GM15510 (cell line): ENCODE measurements around the gene CCNF.

Source experiments
- POLR2A ChIP-seq: IDR thresholded peaks from 3 replicates; pipeline ENCODE4 v1.6.1; 2011; ENCODE audit warnings: borderline replicate concordance; ENCODE audit not compliant: insufficient read length; ENCODE audit errors: extremely low read depth

CCNF gene

DNA sequence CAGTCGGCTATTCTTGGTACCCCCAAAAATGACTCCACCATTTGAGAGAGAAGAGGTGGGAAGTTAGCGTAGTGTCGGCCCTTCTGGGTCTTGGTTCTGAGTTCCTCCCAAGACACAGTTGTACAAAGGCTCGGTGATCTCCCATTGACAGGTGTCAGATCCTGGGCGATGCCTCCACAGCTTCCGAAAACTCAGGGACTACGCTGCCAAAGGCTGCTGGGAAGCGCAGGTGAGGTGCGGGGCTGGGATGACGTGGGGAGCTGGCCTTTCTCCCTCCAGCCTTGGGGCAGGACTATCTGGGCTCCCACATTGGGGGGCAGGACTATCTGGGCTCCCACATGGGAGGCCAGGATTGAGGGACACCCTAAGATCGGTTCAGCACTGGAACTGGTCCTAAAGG lies 10.4 kb downstream of the CCNF start:
- TF ChIP-seq POLR2A = peak; percentile 10

GRCh38 chr16:2443555-2443954 lies 14.3 kb downstream of the CCNF start:
- no peak for TF ChIP-seq POLR2A

- TF ChIP-seq POLR2A = no peak
These were observed 18.8 kb downstream of the CCNF start for GRCh38 chr16:2447920-2448583.

DNA sequence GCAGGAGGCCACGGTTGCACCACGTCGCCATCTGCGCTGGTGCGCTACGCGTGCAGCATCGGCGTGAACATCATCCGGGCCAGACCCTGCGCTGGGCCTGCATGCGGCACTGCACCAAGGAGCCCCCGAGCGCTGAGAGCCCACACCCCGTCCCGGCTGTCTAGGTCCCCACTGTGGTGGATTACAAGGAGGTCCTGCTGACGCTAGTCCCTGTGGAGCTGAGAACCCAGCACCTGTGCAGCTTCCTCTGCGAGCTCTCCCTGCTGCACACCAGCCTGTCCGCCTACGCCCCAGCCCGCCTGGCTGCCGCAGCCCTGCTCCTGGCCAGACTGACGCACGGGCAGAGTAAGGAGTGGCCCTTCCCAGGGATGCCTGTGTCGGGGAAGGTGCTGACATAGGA lies 19.9 kb downstream of the CCNF start:
- no peak for TF ChIP-seq POLR2A

DNA sequence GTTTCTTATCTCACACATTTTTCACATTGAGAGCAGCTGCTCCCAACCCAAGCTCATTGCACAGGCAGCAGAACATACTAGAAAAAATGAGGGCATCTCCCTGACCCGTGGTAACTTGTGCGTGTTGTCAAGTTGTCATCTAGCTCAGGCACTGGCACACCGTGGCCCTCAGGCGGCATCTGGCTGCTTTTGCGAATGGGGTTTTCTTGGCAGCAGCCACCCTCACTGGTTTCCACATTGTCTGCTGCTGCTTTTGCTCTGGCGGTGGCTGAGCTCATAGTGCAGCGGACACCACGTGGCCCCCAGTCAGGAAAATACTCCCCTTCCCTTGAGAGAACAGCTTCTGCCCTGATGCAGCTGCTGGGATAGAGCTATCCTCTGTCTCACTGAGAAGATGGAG lies 21.3 kb downstream of the CCNF start:
- TF ChIP-seq POLR2A = no peak

- no peak for TF ChIP-seq POLR2A
These were observed 21.7 kb downstream of the CCNF start for GRCh38 chr16:2450975-2451381.

DNA sequence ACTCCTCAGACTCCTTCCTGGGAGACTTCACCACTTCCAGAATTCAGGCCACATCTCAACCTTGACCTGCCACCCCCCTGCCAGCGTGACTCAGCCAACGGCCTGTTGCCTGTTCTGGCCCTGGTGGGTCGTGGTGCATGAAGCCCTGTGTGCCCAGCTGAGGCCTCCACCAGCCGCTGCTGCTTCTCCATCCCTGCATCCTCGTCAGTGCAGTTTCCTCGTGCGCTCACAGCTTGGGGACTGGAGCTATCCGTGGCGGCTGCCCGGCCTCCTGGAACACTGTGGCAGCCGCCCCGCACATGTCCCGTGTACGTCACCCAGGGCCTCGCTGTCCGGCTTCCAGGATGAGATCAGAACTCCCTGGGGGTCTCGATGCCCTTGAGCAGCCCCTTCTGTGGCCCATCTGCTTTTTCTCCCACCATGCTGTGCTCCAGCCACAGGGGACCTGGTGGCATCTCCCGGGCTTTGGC lies 22.6 kb downstream of the CCNF start:
- no peak for TF ChIP-seq POLR2A

DNA sequence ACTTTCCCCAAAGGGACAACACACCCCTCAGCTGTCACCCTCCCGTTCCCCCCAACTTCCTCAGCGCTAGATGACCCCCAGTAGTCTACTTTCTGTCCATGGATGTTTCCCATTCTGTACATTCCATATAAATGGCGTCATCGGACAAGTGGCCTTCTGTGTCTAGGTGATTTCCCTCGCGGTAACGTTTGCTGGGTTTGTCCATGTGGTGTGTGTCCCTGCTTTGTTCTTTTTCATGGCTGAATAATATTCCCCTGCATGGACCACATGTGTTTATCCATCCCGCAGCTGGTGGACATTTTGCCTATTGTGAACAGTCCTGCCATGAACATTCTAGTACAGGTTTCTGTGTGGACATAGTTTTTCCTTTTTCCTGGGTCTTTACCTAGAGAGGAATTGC lies 23.4 kb downstream of the CCNF start:
- TF ChIP-seq POLR2A = no peak

GRCh38 chr16:2455081-2455845 lies 26.0 kb downstream of the CCNF start:
- TF ChIP-seq POLR2A = no peak

- TF ChIP-seq POLR2A = no peak
These were observed 27.4 kb downstream of the CCNF start for GRCh38 chr16:2456551-2457153.

GRCh38 chr16:2457267-2457666 lies 28.0 kb downstream of the CCNF start:
- TF ChIP-seq POLR2A = no peak

- no peak for TF ChIP-seq POLR2A
These were observed 28.7 kb downstream of the CCNF start for GRCh38 chr16:2457946-2458345.

DNA sequence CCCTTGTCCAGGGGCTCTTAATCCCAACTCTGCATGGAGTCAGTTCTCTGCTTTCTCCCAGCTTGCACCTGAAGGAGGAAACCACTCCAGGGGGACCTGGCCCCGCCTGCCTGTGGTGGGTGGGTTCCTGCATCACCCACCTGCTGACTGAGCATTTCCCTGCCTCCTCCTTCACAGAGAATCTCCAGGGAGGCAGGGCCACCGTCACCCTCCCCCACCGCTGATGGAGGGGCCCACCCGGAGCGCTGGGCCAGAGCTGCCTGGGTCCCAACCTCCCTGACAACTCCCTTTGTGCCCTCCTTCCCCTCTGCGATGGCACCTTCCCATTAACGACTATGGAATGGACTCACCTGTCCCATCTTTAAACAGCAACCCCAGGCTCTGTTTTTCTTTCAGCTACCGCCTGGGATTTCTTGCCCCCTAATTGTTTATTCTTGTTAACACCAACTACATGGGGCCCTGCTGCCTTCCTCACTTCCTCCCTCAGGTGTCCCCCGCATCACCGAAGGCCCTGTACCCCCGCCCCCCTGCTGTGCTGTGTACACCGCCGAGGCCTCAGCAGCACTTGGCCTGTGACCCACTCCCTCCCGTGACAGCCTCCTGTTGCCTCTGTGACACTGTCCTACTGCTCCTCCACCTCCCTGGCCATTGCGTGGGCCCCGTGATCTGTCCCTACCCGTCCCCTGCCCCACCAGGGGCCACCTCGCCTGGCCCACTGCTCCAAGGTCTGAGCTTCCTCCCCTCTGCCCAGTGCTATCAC lies 29.8 kb downstream of the CCNF start:
- no peak for TF ChIP-seq POLR2A

DNA sequence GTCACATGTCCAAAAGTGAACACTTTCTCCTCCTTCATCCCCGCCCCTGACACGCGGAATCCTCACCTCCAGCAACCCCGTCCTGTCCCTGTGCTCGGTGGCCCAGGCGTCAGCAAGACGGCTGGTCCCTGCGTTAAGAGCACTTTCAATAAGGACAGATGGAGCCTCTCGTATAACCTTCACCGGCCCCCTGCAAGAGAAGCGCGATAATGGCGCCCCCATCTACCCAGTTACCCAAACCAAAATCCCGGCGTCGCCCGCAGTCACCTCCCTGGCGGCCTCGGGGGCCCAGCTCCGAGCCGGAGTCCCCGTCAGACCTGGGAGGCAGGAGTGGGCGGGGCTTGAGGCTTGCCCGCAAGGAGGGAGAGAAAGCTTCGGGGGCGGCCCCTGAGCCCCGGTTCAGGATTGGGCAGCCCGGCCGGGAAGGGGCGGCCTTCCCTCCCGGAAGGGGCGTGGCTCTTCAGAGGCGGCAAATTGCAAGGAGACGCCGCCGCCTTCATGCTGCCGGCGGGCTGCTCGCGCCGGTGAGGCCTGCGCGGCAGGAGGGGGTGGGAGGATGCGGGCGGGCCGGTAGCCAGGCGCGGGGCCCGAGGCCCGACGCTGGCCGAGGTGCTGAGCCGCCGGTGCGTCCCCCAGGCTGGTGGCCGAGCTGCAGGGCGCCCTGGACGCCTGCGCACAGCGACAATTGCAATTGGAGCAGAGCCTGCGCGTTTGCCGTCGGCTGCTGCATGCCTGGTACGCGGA lies 30.6 kb downstream of the CCNF start, which contains the start of gene TEDC2:
TEDC2 (plus strand) TSS at position 463 of the 744 bp plus-strand sequence; CDS start at position 499, 36 bp downstream.
- TF ChIP-seq POLR2A = peak; percentile 70
